ENCODE measurements around the gene TPH1.

GRCh38 chr11:18027475-18027874 is 18.6 kb downstream of the TPH1 start:
- TF ChIP-seq, protein P1, sequence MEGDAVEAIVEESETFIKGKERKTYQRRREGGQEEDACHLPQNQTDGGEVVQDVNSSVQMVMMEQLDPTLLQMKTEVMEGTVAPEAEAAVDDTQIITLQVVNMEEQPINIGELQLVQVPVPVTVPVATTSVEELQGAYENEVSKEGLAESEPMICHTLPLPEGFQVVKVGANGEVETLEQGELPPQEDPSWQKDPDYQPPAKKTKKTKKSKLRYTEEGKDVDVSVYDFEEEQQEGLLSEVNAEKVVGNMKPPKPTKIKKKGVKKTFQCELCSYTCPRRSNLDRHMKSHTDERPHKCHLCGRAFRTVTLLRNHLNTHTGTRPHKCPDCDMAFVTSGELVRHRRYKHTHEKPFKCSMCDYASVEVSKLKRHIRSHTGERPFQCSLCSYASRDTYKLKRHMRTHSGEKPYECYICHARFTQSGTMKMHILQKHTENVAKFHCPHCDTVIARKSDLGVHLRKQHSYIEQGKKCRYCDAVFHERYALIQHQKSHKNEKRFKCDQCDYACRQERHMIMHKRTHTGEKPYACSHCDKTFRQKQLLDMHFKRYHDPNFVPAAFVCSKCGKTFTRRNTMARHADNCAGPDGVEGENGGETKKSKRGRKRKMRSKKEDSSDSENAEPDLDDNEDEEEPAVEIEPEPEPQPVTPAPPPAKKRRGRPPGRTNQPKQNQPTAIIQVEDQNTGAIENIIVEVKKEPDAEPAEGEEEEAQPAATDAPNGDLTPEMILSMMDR (IDR thresholded peaks at IDR 0.05), result no peak
- no peak for TF ChIP-seq POLR2A (IDR thresholded peaks at IDR 0.05)
